SU-DHL-6 (cell line): ENCODE results near the gene CALCR.

Experiments
- EZH2phosphoT487 ChIP-seq: fragments of 200-600 bp; sonication (generic), shearing (Covaris generic); conservative IDR thresholded peaks from 2 replicates; pipeline ENCODE4 v1.6.1; 2018; ENCODE audit warnings: mild to moderate bottlenecking, antibody characterized with exemption, low read length, moderate library complexity, mixed read lengths
- TF ChIP-seq, protein P1 (sequence below): fragments of 200-600 bp; sonication (generic); IDR thresholded peaks from one replicate; pipeline ENCODE4 v1.5.1; 2017; ENCODE audit warnings: antibody characterized with exemption, mild to moderate bottlenecking, low read length, moderate library complexity; ENCODE audit not compliant: insufficient read depth, poor library complexity, severe bottlenecking

DNA sequence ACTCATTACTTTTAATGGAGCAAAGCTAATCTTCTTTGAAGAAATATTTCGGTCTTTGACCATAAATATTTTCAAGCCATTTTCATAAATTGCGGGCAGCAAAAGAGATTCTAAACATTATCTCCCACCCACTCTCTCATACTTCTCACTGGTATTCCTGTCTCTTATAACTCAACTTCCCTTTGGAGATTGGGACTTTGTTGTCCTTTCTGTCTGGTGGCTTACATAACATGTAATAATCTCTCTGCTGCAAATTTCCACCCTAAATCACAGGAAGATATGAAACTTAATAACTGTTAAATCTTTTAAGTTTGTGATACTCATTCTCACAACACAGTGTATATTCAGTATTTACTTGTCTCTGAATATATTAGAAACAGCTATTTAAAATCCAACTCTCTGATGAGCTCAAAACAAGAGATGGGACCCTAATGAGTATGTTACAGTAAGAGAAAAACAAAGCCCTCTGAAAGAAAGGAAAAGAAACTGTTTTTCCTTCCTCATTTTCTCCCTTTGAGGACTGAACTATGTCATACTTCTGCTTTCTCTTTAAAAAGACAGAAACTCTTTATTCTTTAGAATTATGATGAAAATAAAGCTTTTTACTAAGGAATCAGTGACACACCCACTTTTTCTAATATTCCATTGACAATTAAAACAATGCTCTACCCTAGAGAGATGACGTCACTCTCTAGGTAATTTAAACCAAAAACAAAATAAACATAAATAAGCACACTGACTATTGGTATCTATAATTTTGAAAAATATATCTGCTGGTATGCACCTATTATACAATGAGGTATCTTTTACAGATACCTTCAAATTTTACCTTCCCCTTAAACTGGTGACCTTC lies 14.7 kb downstream of the CALCR start:
- TF ChIP-seq, protein P1, sequence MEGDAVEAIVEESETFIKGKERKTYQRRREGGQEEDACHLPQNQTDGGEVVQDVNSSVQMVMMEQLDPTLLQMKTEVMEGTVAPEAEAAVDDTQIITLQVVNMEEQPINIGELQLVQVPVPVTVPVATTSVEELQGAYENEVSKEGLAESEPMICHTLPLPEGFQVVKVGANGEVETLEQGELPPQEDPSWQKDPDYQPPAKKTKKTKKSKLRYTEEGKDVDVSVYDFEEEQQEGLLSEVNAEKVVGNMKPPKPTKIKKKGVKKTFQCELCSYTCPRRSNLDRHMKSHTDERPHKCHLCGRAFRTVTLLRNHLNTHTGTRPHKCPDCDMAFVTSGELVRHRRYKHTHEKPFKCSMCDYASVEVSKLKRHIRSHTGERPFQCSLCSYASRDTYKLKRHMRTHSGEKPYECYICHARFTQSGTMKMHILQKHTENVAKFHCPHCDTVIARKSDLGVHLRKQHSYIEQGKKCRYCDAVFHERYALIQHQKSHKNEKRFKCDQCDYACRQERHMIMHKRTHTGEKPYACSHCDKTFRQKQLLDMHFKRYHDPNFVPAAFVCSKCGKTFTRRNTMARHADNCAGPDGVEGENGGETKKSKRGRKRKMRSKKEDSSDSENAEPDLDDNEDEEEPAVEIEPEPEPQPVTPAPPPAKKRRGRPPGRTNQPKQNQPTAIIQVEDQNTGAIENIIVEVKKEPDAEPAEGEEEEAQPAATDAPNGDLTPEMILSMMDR = no peak
- no peak for TF ChIP-seq EZH2phosphoT487
